ENCODE data around the gene DOLK.

- TF ChIP-seq CTCF (conservative IDR thresholded peaks at IDR 0.05; ENCODE audit: low read depth, low read length) (no peak), EZH2 (IDR thresholded peaks at IDR 0.05; ENCODE audit: borderline replicate concordance, low read depth, low read length, poor library complexity, severe bottlenecking) (no peak)
Measured at GRCh38 chr9:128920381-128921058, 26.9 kb downstream of the DOLK start, which contains the start of gene PHYHD1.
